Rectal smooth muscle tissue (tissue), 1 donor: Measurements from ENCODE around the gene CCDC39.

Experiments used
- H3K27ac ChIP-seq: one replicate; pipeline ENCODE4 v1.7.0; 2013; ENCODE audit warnings: low read depth, low read length, inconsistent platforms
- H3K27me3 ChIP-seq: one replicate; pipeline ENCODE4 v1.7.0; 2013; ENCODE audit warnings: low read length; ENCODE audit not compliant: control insufficient read depth, insufficient read depth
- H3K36me3 ChIP-seq: one replicate; pipeline ENCODE4 v1.7.0; 2013; ENCODE audit warnings: low read length; ENCODE audit not compliant: control insufficient read depth, insufficient read depth
- H3K4me1 ChIP-seq: one replicate; pipeline ENCODE4 v1.7.0; 2013; ENCODE audit warnings: low read length; ENCODE audit not compliant: control insufficient read depth, insufficient read depth
- H3K4me3 ChIP-seq: one replicate; pipeline ENCODE4 v1.7.0; 2013; ENCODE audit warnings: low read length
- H3K9ac ChIP-seq: one replicate; pipeline ENCODE4 v1.7.0; 2013; ENCODE audit warnings: low read length

CCDC39 gene

GRCh38 chr3:180679178-180680096 is at the start of gene CCDC39:
CCDC39 (minus strand) TSS chr3:180679489; CDS start chr3:180679380, 109 bp downstream.
- no peaks in the 10 kb centered on the region for H3K27me3 ChIP-seq
- H3K4me3 ChIP-seq: peak within 1 kb of the TSS; percentile 60
- H3K36me3 ChIP-seq: no peaks in the 10 kb centered on the region
- no peak within 1 kb of the TSS for H3K27ac ChIP-seq
- peaks cover 3% of the 10 kb centered on the region for H3K4me1 ChIP-seq
- H3K9ac ChIP-seq: no peak within 1 kb of the TSS

DNA sequence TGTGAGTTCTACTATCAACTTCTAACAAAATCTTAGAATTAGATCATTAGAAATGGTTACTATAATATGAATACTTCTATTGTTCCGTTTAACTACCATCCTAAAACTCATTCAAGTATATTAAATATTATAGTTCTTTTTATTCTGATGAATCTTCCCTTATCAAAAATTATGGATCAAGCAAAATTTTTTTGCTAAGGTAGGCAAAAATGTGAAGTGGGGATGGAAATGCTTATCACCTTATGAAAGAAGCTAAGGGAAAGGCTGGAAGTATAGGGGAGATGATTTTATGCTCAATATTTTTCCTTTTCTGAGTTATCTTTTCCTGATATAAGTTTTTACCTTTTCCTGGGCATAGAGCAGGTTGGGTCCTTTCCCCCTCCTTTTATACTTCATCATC is 40.7 kb upstream of the CCDC39 start:
- no peak overlapping the region for H3K4me3 ChIP-seq
- no peaks in the 10 kb centered on the region for H3K36me3 ChIP-seq
- no peak overlapping the region for H3K9ac ChIP-seq
- H3K4me1 ChIP-seq: no peaks in the 10 kb centered on the region
- H3K27ac ChIP-seq: no peak overlapping the region
- H3K27me3 ChIP-seq: no peaks in the 10 kb centered on the region

GRCh38 chr3:180707896-180708295 is 28.6 kb upstream of the CCDC39 start:
- no peaks in the 10 kb centered on the region for H3K36me3 ChIP-seq
- H3K9ac ChIP-seq: no peak overlapping the region
- no peaks in the 10 kb centered on the region for H3K27me3 ChIP-seq
- no peak overlapping the region for H3K4me3 ChIP-seq
- H3K4me1 ChIP-seq: no peaks in the 10 kb centered on the region
- no peak overlapping the region for H3K27ac ChIP-seq

DNA sequence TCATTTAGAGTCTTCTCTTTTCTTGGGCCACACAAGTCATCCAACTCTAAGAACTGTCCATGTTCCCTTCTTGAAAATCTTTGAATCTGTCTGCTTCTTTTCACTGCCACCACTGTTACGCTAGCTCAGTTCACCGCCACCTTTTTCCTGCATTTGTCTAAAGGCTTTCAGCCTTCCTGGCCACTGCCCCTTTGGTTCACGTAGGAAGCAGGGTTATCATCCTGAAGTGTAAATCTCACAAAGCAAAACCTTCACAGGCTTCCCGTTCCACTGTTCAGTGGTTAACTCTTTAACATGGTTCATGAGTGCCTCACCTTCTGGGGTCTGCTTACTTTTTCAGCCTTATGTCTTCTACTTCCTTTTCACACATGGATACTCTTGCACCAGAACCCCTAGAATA is 26.3 kb upstream of the CCDC39 start:
- H3K4me3 ChIP-seq: no peak overlapping the region
- no peaks in the 10 kb centered on the region for H3K36me3 ChIP-seq
- no peak overlapping the region for H3K9ac ChIP-seq
- H3K27me3 ChIP-seq: no peaks in the 10 kb centered on the region
- no peaks in the 10 kb centered on the region for H3K4me1 ChIP-seq
- no peak overlapping the region for H3K27ac ChIP-seq

DNA sequence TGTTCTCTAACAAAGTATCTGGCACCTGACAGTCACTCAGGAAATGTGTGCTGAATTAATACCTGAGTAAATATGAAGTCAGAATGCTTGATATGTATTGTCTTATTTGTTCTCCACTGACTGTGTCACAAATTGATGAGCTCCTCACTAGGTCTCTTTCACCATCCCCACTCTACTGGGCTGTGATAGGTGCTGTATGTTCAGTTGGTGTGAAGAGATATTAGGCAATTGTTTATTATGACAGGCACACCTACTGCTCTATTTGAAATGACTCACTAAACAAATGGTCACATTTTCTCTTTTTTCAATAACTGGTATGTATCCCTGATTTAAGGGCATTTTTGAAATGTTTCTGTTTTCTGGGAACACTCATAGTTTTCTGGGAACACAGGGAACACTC is 25.2 kb upstream of the CCDC39 start:
- Histone ChIP-seq H3K27me3 (no peaks in the 10 kb centered on the region), H3K4me1 (no peaks in the 10 kb centered on the region), H3K27ac (no peak overlapping the region), H3K36me3 (no peaks in the 10 kb centered on the region), H3K4me3 (no peak overlapping the region), H3K9ac (no peak overlapping the region)

GRCh38 chr3:180700941-180701340 is 21.7 kb upstream of the CCDC39 start:
- H3K9ac ChIP-seq: no peak overlapping the region

GRCh38 chr3:180698760-180699270 is 19.5 kb upstream of the CCDC39 start:
- no peak overlapping the region for H3K9ac ChIP-seq
- H3K27ac ChIP-seq: no peak overlapping the region
- H3K4me1 ChIP-seq: no peaks in the 10 kb centered on the region
- H3K4me3 ChIP-seq: no peak overlapping the region
- no peaks in the 10 kb centered on the region for H3K36me3 ChIP-seq
- H3K27me3 ChIP-seq: no peaks in the 10 kb centered on the region

More at GRCh38 chr3:180700941-180701340, 21.7 kb upstream of the CCDC39 start:
- H3K4me3 ChIP-seq: no peak overlapping the region
- H3K36me3 ChIP-seq: no peaks in the 10 kb centered on the region
- H3K27ac ChIP-seq: no peak overlapping the region
- no peaks in the 10 kb centered on the region for H3K4me1 ChIP-seq
- H3K27me3 ChIP-seq: no peaks in the 10 kb centered on the region

GRCh38 chr3:180694321-180694720 is 15.0 kb upstream of the CCDC39 start:
- Histone ChIP-seq H3K9ac (no peak overlapping the region), H3K27me3 (no peaks in the 10 kb centered on the region), H3K27ac (no peak overlapping the region), H3K4me3 (no peak overlapping the region), H3K4me1 (no peaks in the 10 kb centered on the region), H3K36me3 (no peaks in the 10 kb centered on the region)

DNA sequence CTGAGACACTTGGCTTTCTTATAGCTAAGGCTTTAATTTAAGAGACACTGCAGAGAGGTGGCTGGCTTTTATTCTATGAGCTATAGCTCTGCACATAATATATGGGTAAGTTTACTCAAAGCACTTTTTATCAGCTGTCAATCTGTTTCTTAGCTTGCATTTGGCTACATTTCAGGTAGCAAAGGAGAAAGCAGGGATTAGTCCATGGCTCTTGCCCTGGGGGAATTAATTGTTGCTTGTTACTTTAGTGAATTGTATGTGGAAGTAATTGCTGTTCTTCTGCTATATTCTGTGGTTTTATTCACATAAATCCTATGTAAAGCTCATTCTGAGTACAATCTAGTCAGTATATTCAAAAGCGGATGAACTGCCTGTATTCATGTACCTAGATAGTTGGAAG is 14.4 kb upstream of the CCDC39 start:
- H3K4me3 ChIP-seq: no peak overlapping the region
- no peak overlapping the region for H3K27ac ChIP-seq
- no peaks in the 10 kb centered on the region for H3K27me3 ChIP-seq
- H3K4me1 ChIP-seq: no peaks in the 10 kb centered on the region
- H3K9ac ChIP-seq: no peak overlapping the region
- H3K36me3 ChIP-seq: no peaks in the 10 kb centered on the region

DNA sequence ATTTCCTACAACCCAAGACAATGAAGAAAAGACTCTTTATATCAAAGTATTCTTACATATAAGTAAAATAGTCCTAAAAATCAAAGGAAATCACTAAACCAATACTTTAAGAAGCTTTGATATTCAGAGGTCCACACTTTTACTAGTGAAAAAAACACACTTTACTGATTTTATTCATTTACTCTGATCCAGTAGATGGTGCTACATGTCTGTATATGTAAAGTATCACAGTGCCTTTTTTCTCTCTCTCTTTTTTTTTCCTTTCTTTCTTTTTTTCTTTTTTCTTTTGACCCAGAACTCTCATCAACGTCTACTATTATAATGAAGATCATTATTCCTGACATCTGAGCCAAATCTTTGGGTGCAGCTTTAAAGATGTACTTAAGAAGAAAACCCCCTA is 10.8 kb upstream of the CCDC39 start:
- Histone ChIP-seq H3K36me3 (no peaks in the 10 kb centered on the region), H3K27ac (no peak overlapping the region), H3K27me3 (no peaks in the 10 kb centered on the region), H3K9ac (no peak overlapping the region), H3K4me3 (no peak overlapping the region), H3K4me1 (no peaks in the 10 kb centered on the region)

GRCh38 chr3:180684807-180685206 is 5.5 kb upstream of the CCDC39 start:
- no peak overlapping the region for H3K9ac ChIP-seq
- H3K36me3 ChIP-seq: no peaks in the 10 kb centered on the region
- H3K4me3 ChIP-seq: no peak overlapping the region
- H3K4me1 ChIP-seq: peaks cover 3% of the 10 kb centered on the region
- no peak overlapping the region for H3K27ac ChIP-seq
- no peaks in the 10 kb centered on the region for H3K27me3 ChIP-seq

DNA sequence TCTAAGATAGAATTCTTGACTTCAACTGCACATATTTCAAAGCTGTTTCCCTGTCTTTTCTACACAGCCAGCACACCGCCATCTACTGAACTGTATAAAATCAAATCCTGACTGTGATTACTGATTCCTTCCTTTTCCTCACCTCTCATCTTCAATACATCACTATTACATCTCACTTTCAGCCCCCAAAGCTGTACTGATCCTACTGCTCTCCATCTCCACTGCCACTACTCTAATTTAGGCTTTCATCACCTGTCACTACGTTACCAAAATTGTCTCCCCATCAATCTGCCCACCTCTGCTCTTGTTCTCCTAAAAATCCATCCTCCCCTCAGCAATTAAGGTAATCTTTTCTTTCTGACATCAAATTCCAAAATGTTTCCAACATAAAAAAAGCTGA is 4.5 kb upstream of the CCDC39 start:
- Histone ChIP-seq H3K4me3 (no peak overlapping the region), H3K27ac (no peak overlapping the region), H3K9ac (no peak overlapping the region), H3K27me3 (no peaks in the 10 kb centered on the region), H3K4me1 (peaks cover 3% of the 10 kb centered on the region), H3K36me3 (no peaks in the 10 kb centered on the region)

GRCh38 chr3:180680097-180680430 is 775 bp upstream of the CCDC39 start:
- no peak overlapping the region for H3K27ac ChIP-seq

More at GRCh38 chr3:180680097-180680430, 775 bp upstream of the CCDC39 start:
- H3K4me3 ChIP-seq: peak overlapping the region; percentile 60
- no peaks in the 10 kb centered on the region for H3K36me3 ChIP-seq
- peaks cover 3% of the 10 kb centered on the region for H3K4me1 ChIP-seq
- H3K9ac ChIP-seq: no peak overlapping the region
- no peaks in the 10 kb centered on the region for H3K27me3 ChIP-seq
